Activated naive CD4-positive, alpha-beta T cell treated with anti-CD3 and anti-CD28 coated beads, Interleukin-2, amount 50 U/mL, for 16 hours (primary cell): ENCODE data around the gene KCNJ8.
"Not testable (repeated sequence)": the region's sequence is repeated elsewhere in the genome, so short reads cannot be mapped to it uniquely, and the experiment has no call there.

Experiments used
- DNase-seq: peaks from one replicate; pipeline ENCODE4 v3.0.0-alpha.2; 2020

KCNJ8 gene

GRCh38 chr12:21774358-21775132 lies at the start of gene KCNJ8:
Gene KCNJ8, minus strand, starts transcription at chr12:21774706. Its CDS starts 1,090 bp downstream, at chr12:21773616.
- no peak for DNase-seq

GRCh38 chr12:21823581-21823980 lies 49.1 kb upstream of the KCNJ8 start:
- DNase-seq = no peak

GRCh38 chr12:21819678-21820077 lies 45.2 kb upstream of the KCNJ8 start:
- DNase-seq = no peak

GRCh38 chr12:21819236-21819635 lies 44.7 kb upstream of the KCNJ8 start:
- DNase-seq = no peak

- no peak for DNase-seq
Measured at GRCh38 chr12:21818627-21819026, 44.1 kb upstream of the KCNJ8 start.

GRCh38 chr12:21815306-21816062 lies 41.0 kb upstream of the KCNJ8 start:
- no peak for DNase-seq

- DNase-seq = no peak
Measured at GRCh38 chr12:21814814-21815213, 40.3 kb upstream of the KCNJ8 start.

GRCh38 chr12:21814327-21814726 lies 39.8 kb upstream of the KCNJ8 start:
- DNase-seq = no peak

GRCh38 chr12:21813751-21814150 lies 39.2 kb upstream of the KCNJ8 start:
- no peak for DNase-seq

GRCh38 chr12:21813125-21813524 lies 38.6 kb upstream of the KCNJ8 start:
- DNase-seq = no peak

GRCh38 chr12:21812340-21812739 lies 37.8 kb upstream of the KCNJ8 start:
- DNase-seq = not testable (repeated sequence)

GRCh38 chr12:21809100-21809499 lies 34.6 kb upstream of the KCNJ8 start:
- DNase-seq = no peak

GRCh38 chr12:21806255-21806654 lies 31.7 kb upstream of the KCNJ8 start:
- no peak for DNase-seq

GRCh38 chr12:21801522-21802288 lies 27.2 kb upstream of the KCNJ8 start:
- no peak for DNase-seq

GRCh38 chr12:21800011-21800410 lies 25.5 kb upstream of the KCNJ8 start:
- no peak for DNase-seq

- no peak for DNase-seq
Measured at GRCh38 chr12:21797539-21797938, 23.0 kb upstream of the KCNJ8 start.

GRCh38 chr12:21795648-21796328 lies 21.3 kb upstream of the KCNJ8 start:
- no peak for DNase-seq

GRCh38 chr12:21794807-21795595 lies 20.5 kb upstream of the KCNJ8 start:
- not testable (repeated sequence) for DNase-seq

GRCh38 chr12:21789687-21790086 lies 15.2 kb upstream of the KCNJ8 start:
- DNase-seq = not testable (repeated sequence)

- DNase-seq = no peak
Measured at GRCh38 chr12:21788089-21788983, 13.8 kb upstream of the KCNJ8 start.

GRCh38 chr12:21786041-21786531 lies 11.6 kb upstream of the KCNJ8 start:
- DNase-seq = no peak
